Tibial nerve (tissue), 4 donors: ENCODE measurements around the gene NTRK2. TPM values are rescaled to one million over a fixed set of nuclear protein-coding genes. Genes with fewer than 3 reads are reported as not detected.

Experiments used
- DNase-seq, 2 donors: peaks; one replicate each; pipeline ENCODE4 v3.0.0-alpha.2; 2019; ENCODE audit warnings: low spot score in 2 of 2
- H3K27ac ChIP-seq, 4 donors: fragments of 200-600 bp; sonication (generic) in 3 of 4; one replicate each; pipeline ENCODE4 v1.5.1; 2017 to 2019; ENCODE audit warnings: mild to moderate bottlenecking in 1 of 4
- H3K27me3 ChIP-seq, 2 donors: fragments of 200-600 bp; sonication (generic) in 1 of 2; one replicate each; pipeline versions ENCODE4 v1.5.1 to v1.6.0; 2017 to 2019
- H3K36me3 ChIP-seq, 3 donors: fragments of 200-600 bp; sonication (generic); one replicate each; pipeline ENCODE4 v1.5.1; 2018 to 2019
- H3K4me1 ChIP-seq, 4 donors: fragments of 200-600 bp; sonication (generic) in 3 of 4; one replicate each; pipeline ENCODE4 v1.5.1; 2017 to 2019
- H3K4me3 ChIP-seq, 4 donors: fragments of 200-600 bp; sonication (generic) in 3 of 4; one replicate each; pipeline ENCODE4 v1.5.1; 2017 to 2019; ENCODE audit warnings: mild to moderate bottlenecking in 1 of 4, moderate library complexity in 1 of 4
- H3K9me3 ChIP-seq, 4 donors: fragments of 200-600 bp; sonication (generic) in 3 of 4; one replicate each; pipeline ENCODE4 v1.5.1; 2017 to 2019
- CTCF ChIP-seq, 5 experiments: fragments of 200-600 bp in 3 of 5; fragments of 450-650 bp in 2 of 5; sonication (generic) in 3 of 5; IDR thresholded peaks; one replicate each; pipeline ENCODE4 v1.5.1; 2016 to 2019; ENCODE audit warnings: antibody characterized with exemption in 5 of 5, mild to moderate bottlenecking in 3 of 5, moderate library complexity in 2 of 5
- EP300 ChIP-seq, 2 donors: sonication (generic); formaldehyde crosslinking; IDR thresholded peaks; one replicate each; pipeline ENCODE4 v1.6.1; 2017; ENCODE audit warnings: antibody characterized with exemption in 2 of 2, mild to moderate bottlenecking in 1 of 2
- POLR2A ChIP-seq, 2 donors: fragments of 450-650 bp; IDR thresholded peaks; one replicate each; pipeline ENCODE4 v1.6.1; 2017; ENCODE audit warnings: antibody characterized with exemption in 2 of 2, mild to moderate bottlenecking in 2 of 2, moderate library complexity in 2 of 2
- WGBS, 2 donors: methylation state at CpG; one replicate each; pipeline ENCODE4 v1.1.5; 2018; 5-methylcytosine and 5-hydroxymethylcytosine counted together
- total RNA-seq, 4 donors: library from RNA; depleted of rRNA; stranded (reverse); fragments of >200 nt; gene quantifications; one replicate each; pipeline ENCODE4 v1.1.0, GENCODE V29; 2016

The NTRK2 gene
- total RNA-seq, 4 donors from 2014 or later = 46.7 to 83.4 (median 69.5) TPM

DNA sequence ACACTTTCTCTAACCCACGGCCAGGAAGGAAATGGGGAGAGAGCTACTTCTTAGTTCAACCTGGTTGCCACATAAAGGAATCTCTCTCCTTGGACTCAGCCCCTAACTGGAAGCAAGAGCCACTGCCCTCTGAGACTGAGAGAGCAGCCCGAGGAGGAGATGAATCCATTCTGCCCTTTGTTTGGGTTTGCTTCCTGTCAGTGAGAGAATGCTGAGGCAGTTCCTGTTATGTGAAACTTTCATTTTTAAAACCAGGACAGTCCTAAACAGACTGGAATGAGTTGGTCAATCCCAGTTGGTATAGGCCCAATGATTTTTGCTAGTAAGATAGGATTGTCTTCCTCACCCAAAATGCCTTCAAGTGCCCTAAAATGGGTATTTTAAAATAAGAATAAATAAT is 205.1 kb downstream of the NTRK2 start:
- Histone ChIP-seq H3K27ac (peak overlapping the region in 2 of 4 donors; percentile 57 to 60), H3K27me3 (no peaks in the 10 kb centered on the region), H3K4me1 (peaks cover 0 to 8% (median 4%) of the 10 kb centered on the region in 4 donors), H3K36me3 (no peaks in the 10 kb centered on the region), H3K9me3 (no peaks in the 10 kb centered on the region), H3K4me3 (peak overlapping the region in 1 of 4 donors; percentile 6)
- DNase-seq = no peak
- 20 to 24% methylated on average over 2 of the region's 2 CpGs for WGBS, 2 donors
- TF ChIP-seq CTCF (IDR thresholded peaks at IDR 0.05) = no peak
- no peak for TF ChIP-seq EP300 (IDR thresholded peaks at IDR 0.05)
- TF ChIP-seq POLR2A (IDR thresholded peaks at IDR 0.05) = no peak

DNA sequence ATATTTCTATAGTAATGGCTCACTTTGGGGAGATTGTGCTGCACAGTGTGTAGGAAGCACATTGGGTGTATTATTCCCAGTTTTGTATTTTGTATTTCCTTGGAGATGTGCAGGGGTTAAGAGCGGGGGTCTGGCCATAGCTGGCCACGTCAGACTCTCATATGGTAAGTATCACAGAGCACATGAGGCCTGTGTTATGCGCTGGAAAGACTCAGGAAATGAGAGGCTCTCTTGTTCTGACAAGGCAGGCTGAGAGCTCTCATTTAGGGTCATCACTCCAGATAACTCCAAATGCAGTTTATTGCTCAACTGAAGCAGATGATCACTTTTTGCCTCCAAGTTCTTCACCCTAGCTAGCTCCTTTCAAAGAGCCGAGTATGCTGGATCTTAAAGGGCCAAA is 205.7 kb downstream of the NTRK2 start:
- H3K27ac ChIP-seq = peak overlapping the region in 2 of 4 donors; percentile 57 to 60
- no peaks in the 10 kb centered on the region for H3K27me3 ChIP-seq
- no peaks in the 10 kb centered on the region for H3K9me3 ChIP-seq
- TF ChIP-seq EP300 (IDR thresholded peaks at IDR 0.05) = no peak
- TF ChIP-seq CTCF (IDR thresholded peaks at IDR 0.05) = no peak
- TF ChIP-seq POLR2A (IDR thresholded peaks at IDR 0.05) = no peak
- H3K4me3 ChIP-seq = no peak overlapping the region
- H3K36me3 ChIP-seq = no peaks in the 10 kb centered on the region
- WGBS, 2 donors = 40 to 54% methylated on average over 4 of the region's 4 CpGs
- H3K4me1 ChIP-seq = peaks cover 0 to 8% (median 4%) of the 10 kb centered on the region in 4 donors
- no peak for DNase-seq

DNA sequence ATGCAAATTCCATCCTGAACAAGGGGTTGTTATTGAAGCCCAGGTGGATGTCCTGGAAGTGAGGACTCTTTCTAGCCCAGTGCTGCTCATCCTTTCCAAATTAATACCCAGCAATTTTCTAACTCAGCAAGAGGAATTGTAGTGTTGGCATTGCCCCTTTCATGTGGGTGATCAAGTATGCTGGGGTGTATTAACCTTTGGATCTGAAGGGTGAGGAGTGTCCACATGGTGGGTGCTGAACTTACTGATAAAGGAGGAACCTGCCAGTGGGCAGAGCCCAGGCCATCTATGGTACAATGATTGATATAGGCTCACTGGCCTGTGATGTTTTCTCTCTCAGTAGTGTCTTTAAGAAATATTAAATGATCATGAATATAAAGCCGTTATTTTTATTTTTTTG is 210.1 kb downstream of the NTRK2 start:
- TF ChIP-seq EP300 (IDR thresholded peaks at IDR 0.05) = no peak
- H3K27me3 ChIP-seq = no peaks in the 10 kb centered on the region
- no peak for DNase-seq
- H3K27ac ChIP-seq = no peak overlapping the region
- H3K9me3 ChIP-seq = no peaks in the 10 kb centered on the region
- no peaks in the 10 kb centered on the region for H3K36me3 ChIP-seq
- WGBS, 2 donors = 96 to 100% methylated on average over 1 of the region's 1 CpG
- no peak overlapping the region for H3K4me3 ChIP-seq
- peaks cover 0 to 8% (median 4%) of the 10 kb centered on the region in 4 donors for H3K4me1 ChIP-seq

- no peaks in the 10 kb centered on the region for H3K9me3 ChIP-seq
- no peak for TF ChIP-seq EP300 (IDR thresholded peaks at IDR 0.05)
- no peak for TF ChIP-seq POLR2A (IDR thresholded peaks at IDR 0.05)
- no peak for TF ChIP-seq CTCF (IDR thresholded peaks at IDR 0.05)
These were observed 211.3 kb downstream of the NTRK2 start for GRCh38 chr9:84880835-84881234.

GRCh38 chr9:84886866-84887265 is 217.3 kb downstream of the NTRK2 start:
- H3K4me3 ChIP-seq = no peak overlapping the region
- 88 to 90% methylated on average over 8 of the region's 8 CpGs for WGBS, 2 donors
- no peaks in the 10 kb centered on the region for H3K36me3 ChIP-seq
- no peak overlapping the region for H3K27ac ChIP-seq
- TF ChIP-seq CTCF (IDR thresholded peaks at IDR 0.05) (no peak), EP300 (IDR thresholded peaks at IDR 0.05) (no peak), POLR2A (IDR thresholded peaks at IDR 0.05) (no peak)
- H3K9me3 ChIP-seq = no peaks in the 10 kb centered on the region
- no peaks in the 10 kb centered on the region for H3K27me3 ChIP-seq
- DNase-seq = no peak
- H3K4me1 ChIP-seq = no peaks in the 10 kb centered on the region

More at GRCh38 chr9:84880835-84881234, 211.3 kb downstream of the NTRK2 start:
- Histone ChIP-seq H3K27ac (no peak overlapping the region), H3K4me1 (no peaks in the 10 kb centered on the region), H3K4me3 (no peak overlapping the region), H3K27me3 (no peaks in the 10 kb centered on the region), H3K36me3 (no peaks in the 10 kb centered on the region)
- DNase-seq = no peak
- WGBS, 2 donors = 80% methylated on average over 2 of the region's 2 CpGs

DNA sequence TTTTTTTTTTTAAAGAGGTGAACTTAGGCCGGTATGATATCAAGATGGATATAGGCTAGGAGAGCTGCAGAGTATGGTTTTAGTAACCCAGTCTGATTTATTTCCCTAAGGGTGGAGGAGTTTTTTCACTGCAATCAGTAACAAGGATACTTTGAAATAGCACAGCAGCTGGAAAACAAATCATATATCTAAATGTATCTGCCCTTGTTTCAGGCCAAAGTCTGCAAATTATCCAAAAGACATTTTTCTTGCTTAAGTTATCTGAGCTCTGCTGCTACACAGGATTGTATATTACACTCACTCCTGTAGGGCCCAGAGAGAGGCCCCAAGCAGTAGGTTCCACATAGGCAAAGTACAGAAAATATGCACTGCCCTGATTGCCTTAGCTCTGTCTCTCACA is 222.4 kb downstream of the NTRK2 start:
- H3K4me1 ChIP-seq = no peaks in the 10 kb centered on the region
- WGBS, 2 donors = 75 to 81% methylated on average over 1 of the region's 1 CpG
- H3K36me3 ChIP-seq = no peaks in the 10 kb centered on the region
- DNase-seq = no peak
- TF ChIP-seq CTCF (IDR thresholded peaks at IDR 0.05) = no peak
- TF ChIP-seq EP300 (IDR thresholded peaks at IDR 0.05) = no peak
- no peak for TF ChIP-seq POLR2A (IDR thresholded peaks at IDR 0.05)
- no peak overlapping the region for H3K27ac ChIP-seq
- no peak overlapping the region for H3K4me3 ChIP-seq
- no peaks in the 10 kb centered on the region for H3K9me3 ChIP-seq
- H3K27me3 ChIP-seq = no peaks in the 10 kb centered on the region
